Measurements from ENCODE around the gene PNMA8B.

Gene PNMA8B

DNA sequence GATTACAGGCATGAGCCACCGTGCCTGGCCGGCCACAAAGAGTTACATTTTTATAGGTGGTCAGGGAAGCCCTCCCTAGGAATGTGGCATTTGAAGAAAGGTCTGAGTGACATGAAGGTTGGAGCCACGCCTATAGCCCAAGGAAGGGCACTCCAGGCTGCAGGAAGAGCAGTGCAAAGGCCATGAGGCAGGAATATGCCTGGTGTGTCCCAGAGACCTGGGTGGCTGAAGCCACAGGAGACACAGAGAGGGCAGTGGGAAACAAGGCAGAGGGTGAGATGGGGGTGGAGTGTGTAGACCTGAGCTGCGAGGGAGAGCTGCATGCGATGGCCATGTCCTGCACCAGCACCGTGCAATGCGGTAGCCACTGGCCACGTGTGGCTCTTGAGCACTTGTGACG lies 4.9 kb downstream of the PNMA8B start:
- Histone ChIP-seq H3K4me3 (ENCODE audit: low read length) (no peak overlapping the region), H3K27me3 (ENCODE audit: control insufficient read depth, insufficient read depth, low read length) (peaks cover 66% of the 10 kb centered on the region), H3K4me1 (ENCODE audit: control insufficient read depth, insufficient read depth, low read length) (peaks cover 26% of the 10 kb centered on the region), H3K9me3 (ENCODE audit: control insufficient read depth, low read length) (no peaks in the 10 kb centered on the region), H3K9ac (ENCODE audit: low read length) (no peak overlapping the region), H3K36me3 (ENCODE audit: control insufficient read depth, insufficient read depth, low read length) (no peaks in the 10 kb centered on the region)

DNA sequence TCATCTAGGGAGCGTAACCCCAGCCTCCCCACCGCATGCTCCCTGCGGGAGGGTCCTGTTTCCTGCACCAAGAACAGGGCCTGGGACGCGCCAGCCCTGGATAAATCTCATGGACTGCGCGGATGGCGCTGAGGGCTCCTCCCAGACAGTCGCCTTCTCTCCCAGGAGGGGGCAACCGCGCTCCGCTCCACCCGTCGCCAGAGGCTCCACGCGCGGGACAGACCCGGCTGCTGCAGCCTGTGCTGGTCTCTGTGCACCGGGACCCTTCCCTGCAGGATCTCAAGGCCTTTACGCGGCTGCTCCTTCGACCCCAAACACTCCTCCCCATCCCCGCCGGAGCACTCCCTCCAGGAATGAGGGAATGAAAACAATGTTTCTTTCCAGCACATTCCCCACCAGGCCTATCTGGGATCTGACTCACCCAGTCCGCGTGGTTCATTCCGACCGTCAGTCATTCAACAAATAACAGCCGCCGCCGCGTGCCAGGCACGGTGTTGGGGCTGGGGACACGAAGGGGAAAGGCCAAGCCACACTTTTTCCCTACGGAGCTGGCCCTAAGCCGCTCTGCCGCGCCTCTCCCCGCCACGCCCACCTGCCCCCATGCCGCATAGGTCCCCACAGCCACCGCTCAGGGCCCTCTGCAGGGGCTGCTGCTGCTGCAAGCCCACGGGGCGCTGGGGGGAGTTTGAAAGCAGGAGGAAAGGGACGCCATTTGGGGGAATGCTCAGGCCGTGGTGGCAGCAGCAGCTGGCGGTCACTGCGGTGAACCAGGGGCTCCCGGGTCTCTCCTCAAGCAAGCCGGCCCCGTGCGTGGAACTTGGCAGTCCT lies 6.0 kb downstream of the PNMA8B start:
- Histone ChIP-seq H3K36me3 (ENCODE audit: control insufficient read depth, insufficient read depth, low read length) (no peaks in the 10 kb centered on the region), H3K4me3 (ENCODE audit: low read length) (no peak overlapping the region), H3K4me1 (ENCODE audit: control insufficient read depth, insufficient read depth, low read length) (peaks cover 26% of the 10 kb centered on the region), H3K9me3 (ENCODE audit: control insufficient read depth, low read length) (no peaks in the 10 kb centered on the region), H3K27me3 (ENCODE audit: control insufficient read depth, insufficient read depth, low read length) (peaks cover 66% of the 10 kb centered on the region), H3K9ac (ENCODE audit: low read length) (no peak overlapping the region)

DNA sequence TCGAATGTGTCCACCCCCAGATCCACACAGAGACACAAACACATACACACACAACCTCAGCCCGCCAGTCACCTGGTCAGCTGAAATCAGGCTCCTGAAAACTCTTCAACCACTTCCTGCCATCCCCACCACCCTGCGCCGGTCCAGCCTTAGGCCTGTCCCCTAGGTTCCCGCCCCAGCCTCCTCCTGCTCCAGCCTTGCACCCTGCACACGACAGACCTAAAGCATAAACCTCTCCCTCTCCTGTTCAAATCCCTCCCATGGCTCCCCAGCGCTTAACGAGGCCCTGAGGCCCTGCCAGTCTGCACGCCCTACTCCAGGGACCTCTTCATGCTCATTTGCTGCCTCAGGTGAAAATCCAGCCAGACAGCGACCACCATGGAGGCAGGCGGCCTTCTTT lies 7.1 kb downstream of the PNMA8B start:
- Histone ChIP-seq H3K4me3 (ENCODE audit: low read length) (no peak overlapping the region), H3K9ac (ENCODE audit: low read length) (no peak overlapping the region), H3K9me3 (ENCODE audit: control insufficient read depth, low read length) (no peaks in the 10 kb centered on the region), H3K36me3 (ENCODE audit: control insufficient read depth, insufficient read depth, low read length) (no peaks in the 10 kb centered on the region), H3K4me1 (ENCODE audit: control insufficient read depth, insufficient read depth, low read length) (peaks cover 23% of the 10 kb centered on the region), H3K27me3 (ENCODE audit: control insufficient read depth, insufficient read depth, low read length) (peaks cover 58% of the 10 kb centered on the region)

DNA sequence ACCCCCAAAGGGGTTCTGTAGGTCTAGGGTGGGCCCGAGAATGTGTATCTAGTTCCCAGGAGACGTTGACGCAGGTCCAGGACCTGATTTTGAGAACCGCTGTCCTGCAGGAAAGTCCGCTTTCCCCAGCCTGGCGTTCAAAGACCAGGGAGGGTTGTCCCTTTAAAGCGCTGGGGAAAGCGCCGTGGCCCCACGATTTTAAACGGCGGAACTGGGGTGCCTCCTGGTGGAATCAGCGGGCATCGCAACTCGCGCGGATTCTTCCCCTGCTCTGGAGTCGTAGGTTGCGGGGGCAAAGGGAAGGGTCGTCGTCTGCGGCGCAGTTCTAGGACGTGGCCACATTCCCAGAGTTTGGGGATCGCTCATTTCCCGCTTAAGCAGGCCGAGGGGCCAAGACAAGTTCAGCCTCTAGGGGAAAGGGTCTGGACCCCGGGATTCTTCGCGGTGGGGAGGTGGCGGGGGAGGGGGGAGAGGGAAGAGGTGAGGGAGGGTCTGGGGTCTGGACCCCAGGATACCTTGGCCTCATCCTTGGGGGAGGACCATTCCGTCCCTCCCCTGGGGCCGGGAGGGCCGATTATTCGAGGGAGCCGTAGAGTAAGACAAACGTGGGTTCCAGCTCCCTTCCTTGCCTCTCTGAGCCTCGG lies 7.7 kb downstream of the PNMA8B start:
- Histone ChIP-seq H3K9ac (ENCODE audit: low read length) (no peak overlapping the region), H3K4me1 (ENCODE audit: control insufficient read depth, insufficient read depth, low read length) (peaks cover 21% of the 10 kb centered on the region), H3K27me3 (ENCODE audit: control insufficient read depth, insufficient read depth, low read length) (peaks cover 56% of the 10 kb centered on the region), H3K4me3 (ENCODE audit: low read length) (no peak overlapping the region), H3K9me3 (ENCODE audit: control insufficient read depth, low read length) (no peaks in the 10 kb centered on the region), H3K36me3 (ENCODE audit: control insufficient read depth, insufficient read depth, low read length) (no peaks in the 10 kb centered on the region)

DNA sequence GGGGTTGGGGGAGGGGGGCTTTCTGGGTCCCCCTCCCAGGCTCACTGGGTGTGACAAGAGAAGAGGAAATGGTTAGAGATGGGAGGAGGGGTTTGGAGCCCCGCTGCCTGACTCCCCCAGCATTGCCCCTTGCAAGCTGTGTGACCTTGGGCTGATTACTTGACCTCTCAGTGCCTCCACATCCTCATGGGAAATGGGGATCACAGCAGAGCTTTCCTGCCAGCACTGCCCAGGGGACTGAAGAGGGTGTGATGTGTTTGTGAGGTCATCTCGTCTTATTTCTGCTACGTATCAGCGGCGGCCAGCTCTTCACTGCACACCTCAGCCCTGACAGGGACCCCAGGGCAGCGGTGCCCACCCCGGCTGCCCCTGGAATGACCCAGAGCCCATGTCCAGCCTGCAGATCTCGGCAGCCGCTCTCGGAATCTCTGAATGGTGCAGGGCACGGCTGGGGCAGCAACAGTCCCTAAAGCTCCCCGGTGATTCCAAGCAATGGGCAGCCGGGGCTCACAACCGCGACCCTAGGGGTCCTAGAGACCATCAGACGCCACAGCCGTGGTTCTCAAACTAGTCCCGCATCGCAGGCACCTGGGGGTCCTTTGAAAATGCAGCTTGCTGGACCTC lies 8.4 kb downstream of the PNMA8B start:
- H3K4me1 ChIP-seq (ENCODE audit: control insufficient read depth, insufficient read depth, low read length): peaks cover 21% of the 10 kb centered on the region
- H3K9ac ChIP-seq (ENCODE audit: low read length): no peak overlapping the region
- H3K27me3 ChIP-seq (ENCODE audit: control insufficient read depth, insufficient read depth, low read length): peaks cover 50% of the 10 kb centered on the region

DNA sequence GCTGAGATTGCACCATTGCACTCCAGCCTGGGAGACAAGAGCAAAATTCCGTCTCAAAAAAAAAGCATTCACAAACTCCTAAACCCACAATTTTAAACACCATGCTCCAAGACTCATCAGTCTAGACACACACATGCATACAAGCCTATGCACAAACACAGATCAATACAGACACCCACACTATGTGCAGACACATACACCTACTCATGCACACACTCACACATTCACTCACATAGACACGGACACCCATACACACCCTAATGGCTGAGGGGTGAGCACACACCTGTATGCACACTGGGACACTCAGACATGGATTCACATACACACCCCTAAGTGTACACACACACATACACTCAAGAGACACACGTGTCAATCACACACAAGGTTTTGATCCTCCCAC lies 9.3 kb downstream of the PNMA8B start:
- peaks cover 42% of the 10 kb centered on the region for H3K27me3 ChIP-seq (ENCODE audit: control insufficient read depth, insufficient read depth, low read length)

More for the DNA sequence above, 8.4 kb downstream of the PNMA8B start:
- Histone ChIP-seq H3K9me3 (ENCODE audit: control insufficient read depth, low read length) (no peaks in the 10 kb centered on the region), H3K4me3 (ENCODE audit: low read length) (no peak overlapping the region), H3K36me3 (ENCODE audit: control insufficient read depth, insufficient read depth, low read length) (no peaks in the 10 kb centered on the region)

DNA sequence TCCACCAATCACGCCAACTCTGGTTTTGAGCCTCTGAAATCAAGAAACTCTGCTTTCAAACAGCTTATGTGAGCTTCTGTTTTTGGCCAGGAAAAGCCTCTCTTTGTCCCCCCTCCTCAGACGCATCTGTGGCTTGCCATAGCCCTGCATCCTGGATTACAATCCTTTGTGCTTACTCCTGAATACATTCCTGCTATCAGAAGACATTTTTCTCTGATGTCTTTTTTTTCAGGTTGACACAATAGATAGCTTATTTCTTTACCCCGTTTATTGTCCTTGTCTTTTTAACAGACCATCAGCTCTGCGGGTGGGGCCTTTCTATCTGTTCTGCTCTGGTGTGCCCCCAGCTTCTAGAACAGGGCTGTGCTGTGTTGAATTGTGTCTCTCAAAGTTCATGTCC lies 11.0 kb downstream of the PNMA8B start:
- H3K36me3 ChIP-seq (ENCODE audit: control insufficient read depth, insufficient read depth, low read length): no peaks in the 10 kb centered on the region
- H3K4me1 ChIP-seq (ENCODE audit: control insufficient read depth, insufficient read depth, low read length): peaks cover 16% of the 10 kb centered on the region
- H3K9ac ChIP-seq (ENCODE audit: low read length): no peak overlapping the region
- peaks cover 34% of the 10 kb centered on the region for H3K27me3 ChIP-seq (ENCODE audit: control insufficient read depth, insufficient read depth, low read length)
- H3K9me3 ChIP-seq (ENCODE audit: control insufficient read depth, low read length): no peaks in the 10 kb centered on the region
- no peak overlapping the region for H3K4me3 ChIP-seq (ENCODE audit: low read length)

More for the DNA sequence above, 9.3 kb downstream of the PNMA8B start:
- H3K9me3 ChIP-seq (ENCODE audit: control insufficient read depth, low read length): no peaks in the 10 kb centered on the region
- no peak overlapping the region for H3K9ac ChIP-seq (ENCODE audit: low read length)
- peaks cover 21% of the 10 kb centered on the region for H3K4me1 ChIP-seq (ENCODE audit: control insufficient read depth, insufficient read depth, low read length)
- no peak overlapping the region for H3K4me3 ChIP-seq (ENCODE audit: low read length)
- H3K36me3 ChIP-seq (ENCODE audit: control insufficient read depth, insufficient read depth, low read length): no peaks in the 10 kb centered on the region

DNA sequence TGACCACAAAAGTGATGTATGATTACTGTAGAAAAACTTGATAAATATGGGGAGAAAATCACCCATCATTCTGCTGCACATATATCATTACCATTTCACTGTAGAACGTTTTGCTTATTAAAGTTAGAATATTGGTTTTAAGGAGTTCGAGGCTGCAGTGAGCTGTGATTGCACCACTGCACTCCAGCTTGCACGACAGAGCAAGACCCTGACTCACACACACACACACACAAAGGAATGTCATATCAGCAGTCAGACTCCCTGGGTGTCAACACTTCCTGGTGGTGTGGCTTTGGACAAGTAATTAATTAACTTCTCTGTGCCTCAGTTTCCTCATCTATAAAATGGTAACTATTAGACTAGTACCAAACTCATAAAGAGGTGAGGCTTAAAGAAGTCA lies 13.0 kb downstream of the PNMA8B start:
- Histone ChIP-seq H3K4me3 (ENCODE audit: low read length) (no peak overlapping the region), H3K9ac (ENCODE audit: low read length) (no peak overlapping the region), H3K9me3 (ENCODE audit: control insufficient read depth, low read length) (no peaks in the 10 kb centered on the region), H3K27me3 (ENCODE audit: control insufficient read depth, insufficient read depth, low read length) (peaks cover 14% of the 10 kb centered on the region), H3K4me1 (ENCODE audit: control insufficient read depth, insufficient read depth, low read length) (peaks cover 5% of the 10 kb centered on the region), H3K36me3 (ENCODE audit: control insufficient read depth, insufficient read depth, low read length) (no peaks in the 10 kb centered on the region)

DNA sequence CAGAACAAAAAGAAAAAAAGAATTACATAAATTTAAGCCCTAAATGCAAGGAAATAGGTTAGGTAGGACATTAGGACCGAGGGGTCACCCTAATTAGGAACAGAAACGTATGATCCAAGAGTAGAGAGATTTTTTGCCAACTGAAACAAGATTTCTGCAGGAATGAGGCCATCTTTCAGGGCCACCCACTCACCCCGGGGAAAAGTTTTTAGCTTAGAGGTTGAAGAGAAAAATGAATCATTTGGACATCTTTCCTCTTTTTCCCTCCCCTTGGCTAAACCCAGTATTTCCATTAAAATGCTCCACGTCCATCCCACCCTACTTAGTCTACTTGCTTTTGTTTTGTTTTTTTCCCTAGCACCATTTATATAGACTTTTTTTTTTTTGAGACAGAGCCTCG lies 13.7 kb downstream of the PNMA8B start:
- no peaks in the 10 kb centered on the region for H3K36me3 ChIP-seq (ENCODE audit: control insufficient read depth, insufficient read depth, low read length)

DNA sequence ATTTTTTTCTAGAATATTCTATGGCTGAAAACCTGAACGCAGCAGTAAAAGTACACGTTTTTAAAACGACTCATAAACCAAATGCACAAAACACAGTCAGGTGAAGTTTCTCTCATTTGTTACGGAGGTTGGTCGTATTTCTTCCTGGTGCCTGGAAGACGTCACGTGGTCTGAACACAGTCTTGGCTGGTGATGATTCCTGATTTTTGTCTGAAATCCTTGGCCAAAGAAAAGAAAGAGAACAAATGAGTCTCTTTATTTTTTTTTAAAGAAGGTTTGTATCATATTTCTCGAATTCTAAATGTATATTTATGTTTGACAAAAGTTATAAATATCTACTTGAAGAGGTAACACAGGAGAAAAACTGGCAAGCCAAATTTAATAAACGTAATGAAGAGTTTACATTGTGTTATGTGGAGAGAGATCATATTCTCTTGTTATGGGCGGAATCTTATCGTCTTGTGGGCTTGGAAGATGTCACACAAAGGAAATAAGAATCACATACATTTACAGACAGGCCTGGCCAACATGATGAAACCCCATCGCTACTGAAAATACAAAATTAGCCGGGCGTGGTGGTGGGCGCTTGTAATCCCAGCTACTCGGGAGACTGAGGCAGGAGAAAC lies 14.3 kb downstream of the PNMA8B start:
- no peaks in the 10 kb centered on the region for H3K9me3 ChIP-seq (ENCODE audit: control insufficient read depth, low read length)
- H3K27me3 ChIP-seq (ENCODE audit: control insufficient read depth, insufficient read depth, low read length): peaks cover under 1% of the 10 kb centered on the region
- H3K4me3 ChIP-seq (ENCODE audit: low read length): no peak overlapping the region
- no peaks in the 10 kb centered on the region for H3K36me3 ChIP-seq (ENCODE audit: control insufficient read depth, insufficient read depth, low read length)
- no peaks in the 10 kb centered on the region for H3K4me1 ChIP-seq (ENCODE audit: control insufficient read depth, insufficient read depth, low read length)
- no peak overlapping the region for H3K9ac ChIP-seq (ENCODE audit: low read length)

More for the DNA sequence above, 13.7 kb downstream of the PNMA8B start:
- Histone ChIP-seq H3K4me1 (ENCODE audit: control insufficient read depth, insufficient read depth, low read length) (no peaks in the 10 kb centered on the region), H3K27me3 (ENCODE audit: control insufficient read depth, insufficient read depth, low read length) (peaks cover 7% of the 10 kb centered on the region), H3K9ac (ENCODE audit: low read length) (no peak overlapping the region), H3K9me3 (ENCODE audit: control insufficient read depth, low read length) (no peaks in the 10 kb centered on the region), H3K4me3 (ENCODE audit: low read length) (no peak overlapping the region)

DNA sequence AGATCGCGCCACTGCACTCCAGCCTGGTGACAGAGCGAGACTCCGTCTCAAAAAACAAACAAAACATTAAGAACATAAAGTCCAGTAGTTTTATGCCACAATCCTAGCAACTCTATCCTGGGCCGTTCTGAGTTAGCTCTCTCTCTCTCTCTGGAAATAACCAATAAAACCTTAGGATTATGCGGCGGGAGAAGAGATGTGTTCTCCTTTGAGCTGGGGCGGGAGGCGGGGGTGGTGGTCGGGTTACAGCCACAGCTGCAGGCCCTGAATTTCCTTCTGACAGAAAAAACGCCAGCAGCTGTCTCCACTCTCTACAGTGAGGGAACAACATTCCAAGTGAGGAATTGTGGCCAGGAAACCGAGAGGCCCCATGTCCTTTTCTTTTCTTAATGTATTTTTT lies 15.3 kb downstream of the PNMA8B start:
- Histone ChIP-seq H3K9me3 (ENCODE audit: control insufficient read depth, low read length) (no peaks in the 10 kb centered on the region), H3K36me3 (ENCODE audit: control insufficient read depth, insufficient read depth, low read length) (no peaks in the 10 kb centered on the region), H3K27me3 (ENCODE audit: control insufficient read depth, insufficient read depth, low read length) (no peaks in the 10 kb centered on the region), H3K4me1 (ENCODE audit: control insufficient read depth, insufficient read depth, low read length) (no peaks in the 10 kb centered on the region), H3K9ac (ENCODE audit: low read length) (no peak overlapping the region), H3K4me3 (ENCODE audit: low read length) (no peak overlapping the region)

Data from mucosa of stomach (tissue), 1 donor.